ENCODE data around the gene RPL13. TPM values are rescaled to one million over a fixed set of nuclear protein-coding genes. Genes with fewer than 3 reads are reported as not detected.

RPL13 gene
- 1,000 to 10,000 TPM; 4,137 to 5,837 (median 4,637) TPM for total RNA-seq

- DNase-seq (ENCODE audit: low spot score) (peak; percentile 74), ATAC-seq (ENCODE audit: low FRiP score) (peak; percentile 93)
- TF ChIP-seq, protein P1, sequence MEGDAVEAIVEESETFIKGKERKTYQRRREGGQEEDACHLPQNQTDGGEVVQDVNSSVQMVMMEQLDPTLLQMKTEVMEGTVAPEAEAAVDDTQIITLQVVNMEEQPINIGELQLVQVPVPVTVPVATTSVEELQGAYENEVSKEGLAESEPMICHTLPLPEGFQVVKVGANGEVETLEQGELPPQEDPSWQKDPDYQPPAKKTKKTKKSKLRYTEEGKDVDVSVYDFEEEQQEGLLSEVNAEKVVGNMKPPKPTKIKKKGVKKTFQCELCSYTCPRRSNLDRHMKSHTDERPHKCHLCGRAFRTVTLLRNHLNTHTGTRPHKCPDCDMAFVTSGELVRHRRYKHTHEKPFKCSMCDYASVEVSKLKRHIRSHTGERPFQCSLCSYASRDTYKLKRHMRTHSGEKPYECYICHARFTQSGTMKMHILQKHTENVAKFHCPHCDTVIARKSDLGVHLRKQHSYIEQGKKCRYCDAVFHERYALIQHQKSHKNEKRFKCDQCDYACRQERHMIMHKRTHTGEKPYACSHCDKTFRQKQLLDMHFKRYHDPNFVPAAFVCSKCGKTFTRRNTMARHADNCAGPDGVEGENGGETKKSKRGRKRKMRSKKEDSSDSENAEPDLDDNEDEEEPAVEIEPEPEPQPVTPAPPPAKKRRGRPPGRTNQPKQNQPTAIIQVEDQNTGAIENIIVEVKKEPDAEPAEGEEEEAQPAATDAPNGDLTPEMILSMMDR (IDR thresholded peaks at IDR 0.05): no peak
Observed at GRCh38 chr16:89560378-89561141, at the start of gene RPL13. Gene RPL13 (plus strand): TSS chr16:89560682. CDS start chr16:89560960, 278 bp downstream.

- TF ChIP-seq, protein P1 (IDR thresholded peaks at IDR 0.05): no peak
- no peak for DNase-seq (ENCODE audit: low spot score)
- no peak for ATAC-seq (ENCODE audit: low FRiP score)
Observed at GRCh38 chr16:89511374-89511773, 49.1 kb upstream of the RPL13 start.

DNA sequence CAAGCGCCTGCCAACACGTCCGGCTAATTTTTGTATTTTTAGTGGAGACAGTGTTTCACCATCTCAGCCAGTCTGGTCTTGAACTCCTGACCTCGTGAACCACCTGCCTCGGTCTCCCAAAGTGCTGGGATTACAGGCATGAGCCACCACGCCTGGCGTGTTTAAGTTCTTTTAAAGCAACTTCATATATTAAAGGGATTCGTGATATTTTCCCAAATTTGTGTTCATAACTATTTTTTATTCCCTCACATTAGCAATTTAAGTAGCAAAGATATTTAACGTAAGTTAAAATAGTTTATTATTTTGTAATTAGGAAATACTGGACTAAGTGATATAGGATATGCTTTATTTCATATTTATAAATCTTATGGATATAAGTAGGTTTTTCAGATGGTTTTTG lies 48.0 kb upstream of the RPL13 start:
- TF ChIP-seq, protein P1 (IDR thresholded peaks at IDR 0.05): no peak
- DNase-seq (ENCODE audit: low spot score) (no peak), ATAC-seq (ENCODE audit: low FRiP score) (no peak)

GRCh38 chr16:89517128-89517527 lies 43.4 kb upstream of the RPL13 start:
- DNase-seq (ENCODE audit: low spot score) (no peak), ATAC-seq (ENCODE audit: low FRiP score) (no peak)
- TF ChIP-seq, protein P1 (IDR thresholded peaks at IDR 0.05): no peak

GRCh38 chr16:89519881-89520280 lies 40.6 kb upstream of the RPL13 start:
- no peak for ATAC-seq (ENCODE audit: low FRiP score)
- TF ChIP-seq, protein P1 (IDR thresholded peaks at IDR 0.05): no peak
- no peak for DNase-seq (ENCODE audit: low spot score)

GRCh38 chr16:89522287-89522686 lies 38.2 kb upstream of the RPL13 start:
- TF ChIP-seq, protein P1 (IDR thresholded peaks at IDR 0.05): no peak

More at GRCh38 chr16:89522287-89522686, 38.2 kb upstream of the RPL13 start:
- ATAC-seq (ENCODE audit: low FRiP score) (no peak), DNase-seq (ENCODE audit: low spot score) (no peak)
